ENCODE measurements around the gene SDHA.

GRCh38 chr5:270340-270739 is 52.2 kb downstream of the SDHA start:
- no peak for TF ChIP-seq POLR2A (conservative IDR thresholded peaks at IDR 0.05)
- no peak for TF ChIP-seq SETDB1 (IDR thresholded peaks at IDR 0.05; ENCODE audit: low read length)
- no peak for TF ChIP-seq ETV6 (IDR thresholded peaks at IDR 0.05; ENCODE audit: borderline replicate concordance in 1 of 2, low read depth in 2 of 2, low read length in 1 of 2)
- no peak for TF ChIP-seq ETV6 (CRISPR knock-in tag; IDR thresholded peaks at IDR 0.05; ENCODE audit: borderline replicate concordance)
- TF ChIP-seq NRF1 (conservative IDR thresholded peaks at IDR 0.05 in 1 of 2, IDR thresholded peaks at IDR 0.05 in 1 of 2) = no peak
- no peak for TF ChIP-seq SREBF2 (CRISPR knock-in tag; IDR thresholded peaks at IDR 0.05)
- no peak for TF ChIP-seq CTCF (IDR thresholded peaks at IDR 0.05 in 2 of 3, conservative IDR thresholded peaks at IDR 0.05 in 1 of 3; ENCODE audit: insufficient read depth in 2 of 3, low read depth in 1 of 3, low read length in 3 of 3)
- no peak for TF ChIP-seq BRF2 (IDR thresholded peaks at IDR 0.05; ENCODE audit: borderline replicate concordance, insufficient read depth, insufficient read length)
- no peak for TF ChIP-seq GABPB1 (CRISPR knock-in tag; IDR thresholded peaks at IDR 0.05)
- TF ChIP-seq ATF3 (IDR thresholded peaks at IDR 0.05) = no peak
- TF ChIP-seq ATF3 (CRISPR knock-in tag; conservative IDR thresholded peaks at IDR 0.05) = no peak
- TF ChIP-seq CHD1 (IDR thresholded peaks at IDR 0.05; ENCODE audit: low read length) = no peak

Data from K562 (cell line).